ENCODE results near the gene ALPI.
"Not testable (repeated sequence)": the region's sequence is repeated elsewhere in the genome, so short reads cannot be mapped to it uniquely, and the experiment has no call there.

The ALPI gene

DNA sequence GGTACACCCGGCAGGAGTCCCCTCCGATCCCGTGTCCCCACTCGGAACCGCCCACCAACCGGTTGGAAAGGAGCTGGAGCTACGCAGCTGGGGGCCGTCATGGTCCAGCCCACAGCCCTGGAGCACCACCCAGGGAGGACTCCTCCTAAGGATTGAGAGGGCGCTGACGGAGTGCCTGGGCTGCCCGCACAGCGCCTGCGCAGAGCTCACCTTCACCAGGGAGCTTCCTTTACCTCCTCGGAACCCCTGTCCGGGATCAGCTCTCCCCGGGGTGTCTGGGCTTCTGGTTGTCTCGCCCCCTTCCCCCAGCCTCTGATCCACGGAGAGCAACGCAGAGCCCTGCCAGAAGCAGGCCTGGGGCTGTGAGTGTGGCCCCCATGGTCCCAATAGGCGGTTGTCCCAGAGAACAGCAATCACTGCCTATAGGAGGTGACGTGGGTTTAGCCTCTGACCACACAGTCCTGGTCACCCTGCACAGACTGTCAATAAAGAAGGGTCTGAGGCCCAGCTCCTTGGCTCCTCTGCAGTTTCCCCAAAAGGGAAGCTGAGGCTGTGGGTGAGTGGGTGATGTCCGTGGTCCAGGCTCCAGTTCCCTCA lies 34.7 kb upstream of the ALPI start:
- DNase-seq: no peak

GRCh38 chr2:232422051-232422450 lies 33.9 kb upstream of the ALPI start:
- DNase-seq: no peak

DNA sequence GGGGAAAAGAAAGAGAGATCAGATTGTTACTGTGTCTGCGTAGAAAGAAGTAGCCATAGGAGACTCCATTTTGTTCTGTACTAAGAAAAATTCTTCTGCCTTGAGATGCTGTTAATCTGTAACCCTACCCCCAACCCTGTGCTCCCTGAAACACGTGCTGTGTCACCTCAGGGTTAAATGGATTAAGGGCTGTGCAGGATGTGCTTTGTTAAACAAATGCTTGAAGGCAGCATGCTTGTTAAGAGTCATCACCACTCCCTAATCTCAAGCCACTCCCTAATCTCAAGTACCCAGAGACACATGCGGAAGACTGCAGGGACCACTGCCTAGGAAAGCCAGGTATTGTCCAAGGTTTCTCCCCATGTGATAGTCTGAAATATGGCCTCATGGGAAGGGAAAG lies 33.0 kb upstream of the ALPI start:
- DNase-seq: not testable (repeated sequence)

DNA sequence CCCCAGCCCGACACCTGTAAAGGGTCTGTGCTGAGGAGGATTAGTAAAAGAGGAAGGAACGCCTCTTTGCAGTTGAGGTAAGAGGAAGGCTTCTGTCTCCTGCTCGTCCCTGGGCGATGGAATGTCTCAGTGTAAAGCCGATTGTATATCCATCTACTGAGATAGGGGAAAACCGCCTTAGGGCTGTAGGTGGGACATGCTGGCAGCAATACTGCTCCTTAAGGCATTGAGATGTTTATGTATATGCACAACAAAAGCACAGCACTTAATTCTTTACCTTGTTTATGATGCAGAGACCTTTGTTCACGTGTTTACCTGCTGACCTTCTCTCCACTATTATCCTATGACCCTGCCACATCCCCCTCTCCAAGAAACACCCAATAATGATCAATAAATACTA lies 32.5 kb upstream of the ALPI start:
- DNase-seq: not testable (repeated sequence)

DNA sequence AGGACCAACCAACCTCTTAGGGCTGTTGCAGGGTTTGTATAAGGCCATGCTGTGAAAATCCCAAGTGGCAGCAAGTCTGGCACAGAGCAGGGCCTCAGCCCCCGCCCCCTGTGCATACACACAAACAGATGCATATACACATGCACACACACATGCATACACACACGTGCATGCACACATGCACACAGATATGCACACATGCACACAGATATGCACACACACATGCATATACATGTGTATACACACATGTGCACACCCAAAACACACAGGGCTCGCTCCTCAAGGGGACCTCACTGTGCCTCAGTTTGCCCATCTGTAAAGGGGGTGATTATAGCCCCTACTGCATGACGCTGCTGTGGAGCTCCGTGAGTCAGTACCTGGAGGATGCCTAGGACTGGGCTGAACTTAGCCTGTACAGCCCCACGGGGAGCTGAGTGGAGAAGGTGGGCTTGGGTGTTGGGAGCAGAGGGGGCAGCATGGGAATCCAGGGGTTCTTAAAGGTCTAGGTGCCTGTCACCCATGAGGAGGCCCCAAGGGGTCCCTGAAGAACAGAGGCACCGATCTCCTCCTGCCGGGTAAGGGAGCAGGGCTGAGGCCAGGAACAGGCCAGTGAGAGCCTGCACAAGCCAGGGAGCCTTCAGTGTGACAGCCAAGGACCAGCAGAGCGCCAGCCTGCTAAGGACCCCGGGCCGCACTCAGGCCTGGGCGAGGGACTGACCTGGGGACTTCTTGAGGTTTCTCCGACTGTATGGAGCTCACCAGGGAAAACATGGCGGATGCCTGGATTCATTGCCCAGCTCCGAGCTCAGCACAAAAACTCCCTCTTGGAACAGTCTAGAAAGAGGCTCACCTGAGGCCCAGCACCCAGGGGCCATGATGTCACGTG lies 24.0 kb upstream of the ALPI start:
- no peak for DNase-seq

DNA sequence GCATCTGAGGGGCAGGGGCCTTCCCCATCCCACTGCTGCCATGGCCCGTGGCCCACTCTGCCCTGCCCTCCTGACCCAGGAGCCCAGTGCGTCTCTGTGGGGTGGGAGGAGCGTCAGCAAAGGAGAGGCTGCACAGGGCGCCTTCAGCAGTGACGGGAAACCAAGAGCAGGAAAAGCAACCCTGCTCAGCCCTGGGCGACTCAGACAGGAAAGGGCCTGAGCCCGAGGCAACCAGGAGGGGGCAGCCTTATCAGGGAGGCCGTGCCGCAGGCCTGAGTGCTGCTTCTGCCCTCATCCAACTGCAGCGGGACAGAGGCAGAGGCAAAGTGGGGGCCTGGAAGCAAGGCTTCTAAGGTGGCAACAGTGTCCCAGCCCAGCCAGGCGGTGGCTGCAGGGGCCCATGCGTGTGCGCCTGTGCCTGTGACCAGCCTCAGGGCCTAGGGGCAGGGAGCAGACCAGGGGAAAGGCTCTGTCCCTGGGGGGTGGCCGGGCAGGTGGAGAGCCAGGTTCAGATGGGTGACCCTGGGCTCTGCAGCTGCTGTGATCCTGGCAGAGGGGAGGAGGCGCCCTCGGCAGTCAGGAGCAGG lies 23.3 kb upstream of the ALPI start:
- no peak for DNase-seq

GRCh38 chr2:232433622-232434021 lies 22.3 kb upstream of the ALPI start:
- not testable (repeated sequence) for DNase-seq

DNA sequence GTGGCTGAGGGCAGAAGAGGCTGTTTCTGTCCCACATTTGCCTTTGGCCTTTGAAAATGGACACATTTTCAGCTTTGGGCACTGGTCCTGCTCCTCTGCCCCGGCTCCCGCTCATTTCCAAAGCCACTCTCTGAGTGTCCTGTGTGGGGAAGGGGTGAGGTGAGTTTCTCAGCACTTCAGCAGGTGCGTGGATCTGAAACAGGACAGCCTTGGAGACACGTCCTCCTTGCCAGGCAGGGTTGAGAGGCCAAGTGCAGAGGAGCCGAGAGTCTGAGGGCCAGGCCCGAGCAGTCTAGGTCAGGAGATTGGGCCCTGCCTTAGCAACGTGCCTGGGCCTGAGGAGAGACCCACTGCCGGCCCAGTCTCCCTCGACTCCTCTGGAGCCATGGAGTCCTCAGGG lies 21.9 kb upstream of the ALPI start:
- DNase-seq: no peak

DNA sequence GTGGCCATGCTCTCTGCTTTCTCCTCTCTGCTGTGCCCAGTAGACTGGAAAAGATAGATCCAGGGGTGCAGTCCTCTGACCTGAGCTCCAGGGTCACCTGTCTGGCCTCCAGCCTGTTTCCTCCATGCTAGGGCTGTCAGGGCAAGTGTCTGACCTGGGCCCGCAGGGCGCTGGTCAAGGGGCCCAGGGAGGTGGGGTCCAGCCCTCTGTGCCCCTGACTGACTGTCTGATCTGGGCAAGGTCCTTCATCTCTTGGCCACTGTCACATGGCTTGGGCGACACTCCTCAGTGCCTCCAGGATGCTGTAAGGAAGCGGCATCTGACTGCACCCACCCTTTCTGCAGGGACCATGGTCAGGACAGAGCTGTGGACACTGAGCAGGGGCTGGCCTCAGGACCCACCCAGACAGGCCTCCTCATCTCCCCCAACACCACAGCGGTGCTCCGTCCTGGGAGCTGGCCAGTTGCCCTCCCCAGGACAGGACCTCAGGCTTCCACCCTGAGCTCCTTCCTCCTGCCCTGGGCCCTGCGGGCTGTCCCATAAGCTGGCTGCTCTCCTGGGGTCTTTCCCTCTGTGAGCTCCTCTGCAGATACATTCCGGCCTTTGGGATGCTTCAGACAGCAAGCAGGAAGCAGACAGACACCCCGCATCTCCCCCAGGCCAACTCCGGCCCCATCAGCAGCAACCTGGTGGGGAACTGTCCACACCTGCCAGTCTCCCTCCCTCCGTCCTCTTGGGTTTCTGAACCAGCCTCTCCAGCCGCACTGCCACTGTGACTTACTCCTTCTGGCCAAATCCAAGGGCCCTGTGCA lies 21.2 kb upstream of the ALPI start:
- no peak for DNase-seq

GRCh38 chr2:232435375-232435648 lies 20.6 kb upstream of the ALPI start:
- no peak for DNase-seq

- DNase-seq: no peak
These were observed 20.1 kb upstream of the ALPI start for GRCh38 chr2:232435805-232436204.

- DNase-seq: no peak
These were observed 19.4 kb upstream of the ALPI start for GRCh38 chr2:232436381-232437194.

DNA sequence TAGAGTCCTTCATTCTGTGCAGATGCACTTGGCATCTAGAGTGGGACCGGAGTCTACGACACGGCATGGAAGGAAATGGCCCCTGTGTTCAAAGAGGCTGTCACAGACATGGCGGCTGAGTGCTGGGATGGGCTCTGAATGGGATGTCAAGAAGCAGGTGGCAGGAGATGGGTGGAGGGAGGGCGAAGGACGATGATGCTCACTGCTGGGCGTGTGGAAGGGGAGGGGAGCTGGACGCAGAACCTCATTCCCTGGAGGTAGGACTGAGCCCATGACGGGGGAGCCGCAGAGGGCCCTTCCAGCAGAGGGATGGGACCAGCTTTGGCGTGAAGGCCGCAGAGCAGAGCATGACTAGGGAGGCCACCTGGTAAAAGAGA lies 18.8 kb upstream of the ALPI start:
- no peak for DNase-seq

DNA sequence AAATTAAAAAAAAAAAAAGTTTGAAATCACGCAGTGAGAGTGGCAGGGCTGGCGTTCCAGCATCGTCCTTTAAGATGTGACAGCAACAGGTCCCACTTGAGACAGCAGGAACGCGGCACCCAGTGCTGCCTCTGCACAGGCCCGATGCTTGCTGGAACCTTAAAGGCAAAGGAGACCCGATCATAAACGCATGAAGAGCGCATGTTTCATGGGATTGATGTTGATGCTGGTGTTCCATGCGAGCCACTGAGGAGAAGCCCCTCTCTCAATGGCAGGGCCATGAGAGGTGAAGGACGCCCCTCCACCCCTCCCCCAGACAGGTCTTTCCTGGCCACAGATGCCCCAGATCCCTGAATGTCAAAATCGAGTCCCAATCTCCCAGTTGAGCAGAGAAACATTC lies 17.9 kb upstream of the ALPI start:
- DNase-seq: no peak

GRCh38 chr2:232438951-232439757 lies 16.8 kb upstream of the ALPI start:
- no peak for DNase-seq

GRCh38 chr2:232439758-232440135 lies 16.2 kb upstream of the ALPI start:
- no peak for DNase-seq

GRCh38 chr2:232440220-232441018 lies 15.5 kb upstream of the ALPI start:
- DNase-seq: peak in 1 of 2 experiments; percentile 23

- no peak for DNase-seq
These were observed 14.8 kb upstream of the ALPI start for GRCh38 chr2:232441147-232441651.

- DNase-seq: not testable (repeated sequence)
These were observed 14.0 kb upstream of the ALPI start for GRCh38 chr2:232441922-232442321.

DNA sequence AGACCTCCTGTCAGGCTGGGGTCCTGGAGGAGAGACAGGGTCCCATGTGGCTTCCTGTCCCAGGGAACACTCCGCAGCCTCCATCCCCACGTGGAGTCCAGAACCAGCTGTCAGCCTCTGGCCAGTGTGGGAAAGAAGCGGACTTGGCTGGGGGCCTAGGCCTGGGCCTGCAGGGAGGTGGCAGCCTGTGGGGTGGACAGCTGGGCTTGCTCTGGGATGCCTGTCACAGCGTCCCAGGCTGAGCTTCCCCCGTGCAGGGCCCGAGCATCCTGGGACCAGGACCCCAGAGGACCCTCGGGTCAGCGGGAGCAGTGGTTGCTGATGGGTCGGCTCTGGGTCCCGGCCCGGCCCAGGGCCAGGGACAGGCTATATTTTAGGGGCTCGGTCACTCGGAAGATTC lies 13.5 kb upstream of the ALPI start:
- DNase-seq: not testable (repeated sequence)

GRCh38 chr2:232443047-232443446 lies 12.9 kb upstream of the ALPI start:
- DNase-seq: not testable (repeated sequence)
